Lower lobe of right lung (tissue), 2 donors: Measurements from ENCODE around the gene WDTC1. TPM values are rescaled to one million over a fixed set of nuclear protein-coding genes. Genes with fewer than 3 reads are reported as not detected.
A peak's percentile ranks its signal among the peaks of the same experiment; 100 is the strongest.

Source experiments
- ATAC-seq, 2 donors: fragments of 200-7000 bp; cut with Tn5 transposase; one replicate each; pipeline ENCODE4 v1.9.1; 2020 to 2022; ENCODE audit warnings: mild to moderate bottlenecking in 2 of 2, moderate library complexity in 2 of 2
- DNase-seq: peaks from one replicate; pipeline ENCODE4 v3.0.0-alpha.2; 2020
- H3K27ac ChIP-seq: fragments of 200-600 bp; one replicate; pipeline ENCODE4 v1.8.0; 2022
- H3K27me3 ChIP-seq: fragments of 200-600 bp; one replicate; pipeline ENCODE4 v1.8.0; 2022; ENCODE audit warnings: low read depth
- H3K36me3 ChIP-seq: fragments of 200-600 bp; one replicate; pipeline ENCODE4 v1.8.0; 2022; ENCODE audit warnings: mild to moderate bottlenecking
- H3K4me1 ChIP-seq: fragments of 200-600 bp; one replicate; pipeline ENCODE4 v1.8.0; 2022
- H3K4me3 ChIP-seq: fragments of 200-600 bp; one replicate; pipeline ENCODE4 v1.8.0; 2022; ENCODE audit warnings: mild to moderate bottlenecking
- H3K9me3 ChIP-seq: fragments of 200-600 bp; one replicate; pipeline ENCODE4 v1.8.0; 2022
- CTCF ChIP-seq: fragments of 200-600 bp; IDR thresholded peaks from one replicate; pipeline ENCODE4 v1.8.0; 2022; ENCODE audit warnings: antibody characterized with exemption, mild to moderate bottlenecking
- intact Hi-C: fragments of 100-400 bp; cut with DNase I; formaldehyde crosslinking; loops from one replicate; pipeline ENCODE4 v1.11.0; 2022
- total RNA-seq: library from RNA; stranded (reverse); fragmentation: NEBNext Ultra II Directional; extraction: Animal tissue kit (Norgen Biotek cat#: 25700); gene quantifications from one replicate; pipeline ENCODE4 v1.2.1, GENCODE V29; 2021
- donor health status: DM: no; HTN: yes; CAD: no; lungs with severe emphysema.

WDTC1 gene
- total RNA-seq, 1 donor from 2014 or later: 45.7 TPM

GRCh38 chr1:27299385-27300271 lies 65.2 kb downstream of the WDTC1 start:
- H3K4me3 ChIP-seq: no peak overlapping the region
- ATAC-seq: peak; percentile 41 to 55
- peak; percentile 51 for DNase-seq
- TF ChIP-seq CTCF: no peak
- peak overlapping the region; percentile 75 for H3K27ac ChIP-seq
- peaks cover 82% of the 10 kb centered on the region for H3K36me3 ChIP-seq
- peaks cover 26% of the 10 kb centered on the region for H3K4me1 ChIP-seq
- intact Hi-C loops: loop anchor here (10.0 kb wide), 1 partner anchor 95 kb away; the partner anchor contains the start of gene GPR3
- H3K9me3 ChIP-seq: no peaks in the 10 kb centered on the region
- no peaks in the 10 kb centered on the region for H3K27me3 ChIP-seq

GRCh38 chr1:27300341-27301051 lies 66.1 kb downstream of the WDTC1 start:
- peaks cover 82% of the 10 kb centered on the region for H3K36me3 ChIP-seq
- no peaks in the 10 kb centered on the region for H3K27me3 ChIP-seq
- H3K27ac ChIP-seq: peak overlapping the region; percentile 75
- TF ChIP-seq CTCF: peak; percentile 100
- no peak overlapping the region for H3K4me3 ChIP-seq
- ATAC-seq: peak; percentile 91 to 94
- H3K9me3 ChIP-seq: no peaks in the 10 kb centered on the region
- H3K4me1 ChIP-seq: peaks cover 26% of the 10 kb centered on the region
- DNase-seq: peak; percentile 87
- intact Hi-C loops: loop anchor here (10.0 kb wide), 1 partner anchor 94 kb away; the partner anchor contains the start of gene GPR3

GRCh38 chr1:27301052-27301422 lies 66.6 kb downstream of the WDTC1 start:
- DNase-seq (no peak), ATAC-seq (no peak)
- H3K4me3 ChIP-seq: no peak overlapping the region
- peaks cover 26% of the 10 kb centered on the region for H3K4me1 ChIP-seq
- peaks cover 78% of the 10 kb centered on the region for H3K36me3 ChIP-seq
- TF ChIP-seq CTCF: peak; percentile 3
- H3K9me3 ChIP-seq: no peaks in the 10 kb centered on the region
- intact Hi-C loops: loop anchor here (10.0 kb wide), 1 partner anchor 94 kb away; the partner anchor contains the start of gene GPR3
- H3K27ac ChIP-seq: peak overlapping the region; percentile 75
- no peaks in the 10 kb centered on the region for H3K27me3 ChIP-seq

GRCh38 chr1:27301582-27302199 lies 67.3 kb downstream of the WDTC1 start:
- ATAC-seq: no peak
- no peak for DNase-seq
- Histone ChIP-seq H3K4me3 (no peak overlapping the region), H3K27ac (no peak overlapping the region), H3K4me1 (peaks cover 26% of the 10 kb centered on the region), H3K9me3 (no peaks in the 10 kb centered on the region), H3K27me3 (no peaks in the 10 kb centered on the region), H3K36me3 (peaks cover 75% of the 10 kb centered on the region)
- intact Hi-C loops: loop anchor here (10.0 kb wide), 1 partner anchor 93 kb away; the partner anchor contains the start of gene GPR3
- TF ChIP-seq CTCF: no peak

GRCh38 chr1:27302612-27303011 lies 68.2 kb downstream of the WDTC1 start:
- no peak for DNase-seq
- peaks cover 26% of the 10 kb centered on the region for H3K4me1 ChIP-seq
- no peak overlapping the region for H3K4me3 ChIP-seq
- no peaks in the 10 kb centered on the region for H3K9me3 ChIP-seq
- no peak overlapping the region for H3K27ac ChIP-seq
- TF ChIP-seq CTCF: no peak
- H3K36me3 ChIP-seq: peaks cover 66% of the 10 kb centered on the region
- no peak for ATAC-seq
- intact Hi-C loops: loop anchor here (10.0 kb wide), 1 partner anchor 92 kb away; the partner anchor contains the start of gene GPR3
- no peaks in the 10 kb centered on the region for H3K27me3 ChIP-seq
